DMS153 treated with DMSO at 0.1 percent for 48 hours (cell line): Measurements from ENCODE around the gene INTS6.

Source experiments
- DNase-seq: peaks from one replicate; lab custom pipeline; 2025; ENCODE audit not compliant: unreplicated experiment; lab: John Stamatoyannopoulos, UW

Gene INTS6

GRCh38 chr13:51347099-51347498 is 105.7 kb downstream of the INTS6 start:
- no peak for DNase-seq

DNA sequence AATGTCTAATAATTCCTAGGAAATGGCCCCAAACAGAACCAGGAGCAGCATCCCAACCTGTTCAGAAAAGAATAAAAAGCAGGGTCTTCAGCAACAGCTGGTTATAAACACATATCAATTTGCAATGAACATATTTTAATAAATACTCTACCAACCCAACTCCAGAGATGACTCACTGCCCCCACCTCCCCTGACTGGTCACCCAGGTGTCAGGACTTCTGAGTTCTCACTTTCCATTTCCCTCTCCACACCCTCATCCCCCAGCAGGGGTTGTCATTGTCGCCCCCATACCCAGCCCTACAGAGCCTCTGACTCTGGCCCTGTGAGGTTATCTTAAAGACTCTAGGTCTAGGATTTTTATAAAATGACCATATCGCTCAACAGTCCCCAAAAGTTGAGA is 106.4 kb downstream of the INTS6 start:
- no peak for DNase-seq

- DNase-seq: no peak
Measured at GRCh38 chr13:51343475-51343874, 109.4 kb downstream of the INTS6 start.

DNA sequence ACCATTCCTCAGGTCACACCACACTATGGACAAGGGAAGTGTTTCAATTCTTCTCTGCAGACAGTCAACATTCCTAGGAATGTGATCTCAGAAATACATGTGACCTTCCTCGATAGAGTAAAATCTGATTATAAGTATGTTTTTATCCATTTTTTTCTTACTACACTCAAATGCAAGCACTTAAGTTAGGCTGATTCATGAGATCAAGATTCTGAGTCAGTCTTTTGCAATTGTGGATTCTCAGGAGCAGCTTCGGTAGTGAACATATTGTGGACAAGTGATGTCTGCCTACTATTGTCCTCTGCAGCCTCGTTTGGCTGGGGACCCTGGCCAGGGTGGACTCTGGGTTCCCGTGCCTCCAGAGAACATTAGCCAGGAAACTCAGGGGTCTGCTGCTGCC is 110.1 kb downstream of the INTS6 start:
- DNase-seq: no peak

- no peak for DNase-seq
Measured at GRCh38 chr13:51341791-51342190, 111.0 kb downstream of the INTS6 start.

- DNase-seq: no peak
Measured at GRCh38 chr13:51341232-51341631, 111.6 kb downstream of the INTS6 start.

- no peak for DNase-seq
Measured at GRCh38 chr13:51339952-51340732, 112.7 kb downstream of the INTS6 start.

DNA sequence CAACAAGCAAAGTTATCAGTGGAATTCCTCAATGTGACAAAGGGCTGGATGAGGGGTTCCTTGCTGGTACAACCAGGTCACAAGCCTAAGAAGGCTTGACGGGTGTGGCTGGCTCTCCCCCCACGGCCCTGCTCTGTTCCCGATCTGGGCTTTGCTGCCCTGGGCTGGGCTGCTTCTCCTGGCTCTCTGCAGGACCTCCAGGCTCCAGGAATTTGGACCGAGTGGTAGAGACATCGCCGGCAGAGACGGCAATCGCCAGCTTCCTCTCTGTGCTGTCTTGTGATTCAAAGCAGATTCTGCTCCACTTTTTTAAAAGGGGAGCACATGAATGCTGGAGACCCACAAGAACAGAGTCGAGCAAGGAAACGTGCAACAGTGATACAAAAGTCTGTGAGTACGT is 113.5 kb downstream of the INTS6 start, which contains the start of gene SERPINE3:
SERPINE3 (plus strand) TSS at position 338 of the 400 bp plus-strand sequence. CDS start 1,401 bp downstream, outside the sequence.
- DNase-seq: no peak

- no peak for DNase-seq
Measured at GRCh38 chr13:51336746-51337145, 116.1 kb downstream of the INTS6 start.

- DNase-seq: no peak
Measured at GRCh38 chr13:51333826-51334225, 119.0 kb downstream of the INTS6 start.

DNA sequence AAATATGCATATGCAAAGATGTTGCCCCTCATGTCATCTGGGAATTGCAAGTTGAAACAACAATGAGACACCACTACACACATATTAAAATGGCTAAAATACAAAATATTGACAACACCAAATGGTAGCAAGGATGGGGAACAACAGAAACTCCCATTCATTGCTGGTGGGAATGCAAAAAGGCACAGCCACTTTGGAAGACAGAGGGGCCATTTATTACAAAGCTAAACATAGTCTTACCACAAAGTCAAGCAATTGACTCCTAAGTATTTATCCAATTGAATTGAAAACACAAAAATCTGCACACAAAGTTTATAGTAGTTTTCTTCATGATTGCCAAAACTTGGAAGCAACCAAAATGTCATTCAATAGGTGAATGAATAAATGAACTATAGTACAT is 119.4 kb downstream of the INTS6 start:
- no peak for DNase-seq

DNA sequence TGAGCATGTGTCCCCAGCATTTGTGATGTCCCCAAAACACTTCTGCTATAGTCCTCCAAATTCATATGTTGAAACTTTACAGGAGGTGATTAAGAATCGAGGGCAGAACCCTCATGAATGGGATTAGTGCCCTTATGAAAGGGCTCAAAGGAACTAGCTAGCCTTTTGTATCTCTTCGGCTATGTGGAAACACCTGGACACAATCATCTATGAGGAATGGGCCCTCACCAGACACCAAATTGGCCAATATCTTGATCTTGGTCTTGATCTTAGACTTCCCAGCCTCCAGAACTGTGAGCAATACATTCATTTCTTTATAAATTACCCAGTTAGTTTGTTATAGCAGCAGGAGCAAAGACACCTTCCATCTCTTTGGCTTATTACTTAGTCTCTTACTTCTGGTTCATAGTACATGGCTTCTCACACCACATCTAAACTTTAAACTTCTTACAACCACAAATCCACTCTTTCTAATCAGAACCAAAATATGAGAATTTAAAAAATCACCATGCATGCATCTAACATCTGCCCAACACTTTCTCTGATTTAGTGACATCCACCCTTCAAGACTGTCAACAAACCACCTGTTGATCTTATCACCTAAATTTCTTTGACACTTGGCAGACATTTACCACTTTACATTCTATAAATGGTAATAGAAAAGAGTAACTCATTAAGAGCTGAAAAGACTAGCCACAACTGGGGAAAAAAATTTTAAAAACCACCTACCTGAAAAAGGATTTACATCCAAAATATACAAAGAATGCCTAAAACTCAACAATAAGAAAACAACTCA is 120.1 kb downstream of the INTS6 start:
- DNase-seq: no peak

- no peak for DNase-seq
Measured at GRCh38 chr13:51331354-51331861, 121.4 kb downstream of the INTS6 start.

GRCh38 chr13:51330791-51331190 is 122.0 kb downstream of the INTS6 start:
- DNase-seq: no peak

DNA sequence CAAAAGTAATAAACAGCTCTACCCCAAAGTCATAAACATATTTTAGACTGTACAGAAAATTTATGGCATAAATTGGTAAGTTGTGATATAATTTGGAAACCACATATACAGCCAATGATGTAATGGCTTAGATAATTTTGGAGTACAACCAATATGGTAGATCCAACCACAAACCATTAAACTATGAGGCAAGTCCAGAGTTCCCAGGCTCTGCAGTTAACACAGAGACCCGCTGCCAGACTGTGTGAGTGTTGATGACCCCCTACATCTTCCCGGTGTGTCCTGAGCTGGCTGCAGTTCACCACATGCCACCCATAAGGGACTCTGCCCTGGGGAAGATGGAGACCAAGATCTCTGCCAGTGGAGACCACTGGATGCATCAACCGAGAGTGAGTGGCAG is 123.2 kb downstream of the INTS6 start:
- no peak for DNase-seq

DNA sequence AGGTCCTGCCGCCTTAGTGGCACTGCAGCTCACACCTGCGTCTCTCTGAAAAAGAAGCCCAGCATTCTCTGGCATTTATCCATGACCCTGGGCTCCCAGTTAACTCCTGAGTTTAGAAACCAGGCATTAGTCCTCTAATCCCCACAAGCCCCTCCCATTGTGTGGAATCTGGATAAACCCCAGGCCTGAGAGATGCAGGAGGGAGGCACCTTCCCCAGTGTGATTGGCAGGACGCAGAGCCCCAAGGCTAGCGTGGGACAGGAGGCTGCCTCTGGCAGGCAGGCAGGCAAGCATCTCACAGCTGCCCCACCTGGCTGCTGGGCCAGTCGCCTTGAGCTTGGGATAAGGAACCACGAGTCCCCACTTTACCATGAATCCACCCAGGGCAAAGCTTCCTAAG is 124.3 kb downstream of the INTS6 start:
- DNase-seq: no peak

- DNase-seq: no peak
Measured at GRCh38 chr13:51327961-51328360, 124.9 kb downstream of the INTS6 start.

GRCh38 chr13:51326777-51327176 is 126.1 kb downstream of the INTS6 start:
- DNase-seq: no peak

GRCh38 chr13:51325837-51326236 is 127.0 kb downstream of the INTS6 start:
- no peak for DNase-seq

DNA sequence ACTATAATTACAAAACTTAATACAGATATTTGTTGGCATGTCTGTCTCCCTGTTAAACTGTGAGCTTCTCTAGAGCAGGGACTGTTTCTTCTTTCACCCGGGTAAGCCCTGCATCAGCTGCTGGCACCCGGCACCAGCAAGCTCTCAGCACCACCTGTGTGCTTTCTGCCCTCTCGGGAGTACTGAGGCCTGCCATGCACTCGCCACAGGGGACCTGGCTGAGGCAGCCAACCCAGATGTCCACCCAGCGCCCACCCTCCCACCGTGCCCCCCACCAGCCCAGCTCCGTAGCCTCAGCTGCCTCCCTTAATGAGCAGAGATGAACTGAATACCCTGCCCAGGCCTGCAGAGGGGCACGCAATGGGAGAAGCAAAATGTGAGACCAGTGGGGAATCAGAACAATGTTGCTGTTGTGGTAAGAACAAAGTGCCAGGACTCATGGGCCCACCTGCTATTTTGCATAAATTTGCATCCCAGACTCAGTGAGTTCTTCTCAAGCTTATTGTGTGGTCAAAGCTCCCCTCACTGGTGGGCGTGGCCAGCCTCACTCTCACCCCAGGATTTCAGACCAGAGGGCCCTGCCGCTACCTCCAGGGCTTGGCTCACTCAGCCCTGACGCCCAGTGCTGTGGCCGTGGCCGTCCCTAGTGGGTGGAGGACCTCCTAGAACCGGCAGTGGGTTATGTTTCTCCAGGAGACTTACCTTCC is 128.0 kb downstream of the INTS6 start:
- no peak for DNase-seq

- DNase-seq: no peak
Measured at GRCh38 chr13:51323824-51324511, 128.9 kb downstream of the INTS6 start.
